Kidney glomerular epithelial cell (primary cell): ENCODE results near the gene CLEC3B.

Experiments used
- DNase-seq: peaks from one replicate; lab custom pipeline; 2025; lab: John Stamatoyannopoulos, UW

The CLEC3B gene

DNA sequence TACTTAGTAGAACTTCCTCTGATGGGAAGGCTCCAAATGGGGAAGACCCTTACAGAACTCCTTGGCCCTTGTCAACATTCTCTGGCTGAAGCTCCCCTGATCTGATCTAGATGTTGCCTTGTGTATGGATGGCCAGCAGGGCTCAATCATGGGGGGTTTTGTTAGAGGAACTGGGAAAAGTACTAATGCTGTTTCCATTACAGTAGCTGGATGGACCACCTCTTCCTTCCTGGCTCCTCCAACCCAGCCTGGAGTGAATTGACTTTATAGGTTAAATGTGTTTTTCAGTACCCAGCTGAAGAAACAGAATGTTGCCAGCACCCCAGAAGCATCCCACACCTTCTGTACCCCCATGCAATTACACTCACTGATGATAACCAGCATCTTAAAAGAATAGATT is 22.7 kb upstream of the CLEC3B start:
- DNase-seq = no peak

GRCh38 chr3:45003859-45004258 is 22.2 kb upstream of the CLEC3B start:
- DNase-seq = no peak

GRCh38 chr3:45007091-45007490 is 19.0 kb upstream of the CLEC3B start:
- no peak for DNase-seq

- DNase-seq = peak; percentile 65
These were observed 18.0 kb upstream of the CLEC3B start for GRCh38 chr3:45008117-45008516.

- DNase-seq = no peak
These were observed 16.2 kb upstream of the CLEC3B start for GRCh38 chr3:45009868-45010267.

GRCh38 chr3:45010811-45011333 is 15.2 kb upstream of the CLEC3B start:
- peak; percentile 96 for DNase-seq

DNA sequence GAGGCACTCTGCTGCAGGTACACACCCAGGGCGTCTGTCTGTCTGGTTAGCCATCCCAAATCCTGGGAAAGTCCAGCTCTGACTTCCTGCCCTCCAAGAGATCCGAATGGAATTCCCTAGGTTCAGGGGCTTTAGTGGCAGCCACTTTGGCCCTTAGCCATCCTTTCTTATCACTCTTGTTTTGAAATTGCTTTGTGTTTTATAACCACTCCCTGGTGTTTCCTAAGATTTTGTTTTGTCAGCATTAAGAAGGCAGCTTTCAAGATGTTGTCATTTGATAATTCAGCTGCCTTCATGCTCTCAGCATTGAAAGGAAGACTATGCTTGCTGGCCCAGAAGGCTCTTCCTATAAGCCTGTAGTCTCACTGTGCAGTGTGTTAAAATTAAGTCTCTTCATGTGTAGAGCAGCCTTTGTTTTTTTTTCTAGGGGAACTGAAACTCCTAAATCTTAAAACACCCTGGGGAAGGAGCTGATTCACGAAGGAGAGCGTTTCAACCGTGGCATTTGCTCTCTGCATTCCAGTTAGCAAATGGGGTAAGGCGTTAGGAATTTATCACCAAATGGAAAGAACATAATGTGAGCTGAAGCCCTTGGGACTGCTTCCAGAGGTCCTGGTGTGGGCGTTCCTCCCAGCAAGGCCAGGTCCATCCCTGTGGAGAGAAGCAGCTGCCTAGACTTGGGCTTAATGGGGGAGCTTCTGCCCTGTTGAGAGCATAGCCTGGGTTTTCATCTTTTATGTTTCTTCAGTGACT is 14.2 kb upstream of the CLEC3B start:
- DNase-seq = peak; percentile 94

DNA sequence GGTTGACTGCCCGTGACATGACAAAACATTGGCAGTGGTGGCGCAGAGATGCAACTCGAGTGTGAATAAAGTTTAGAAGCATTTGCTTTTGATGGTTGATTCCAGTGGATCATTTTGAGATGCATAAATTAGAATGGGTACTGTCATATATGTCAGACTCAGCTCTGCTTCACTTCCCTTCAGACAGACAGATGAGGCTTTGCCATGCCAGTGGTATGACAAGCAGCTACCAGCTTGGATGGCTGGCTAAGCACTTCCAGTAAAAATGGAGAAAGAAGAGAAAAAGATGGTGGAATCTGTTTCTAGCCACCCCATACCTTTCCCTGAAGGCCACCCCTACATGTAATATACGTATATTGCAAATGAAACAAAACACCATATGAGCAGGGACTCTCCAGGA is 13.5 kb upstream of the CLEC3B start:
- DNase-seq = no peak

GRCh38 chr3:45016916-45017315 is 9.2 kb upstream of the CLEC3B start:
- no peak for DNase-seq

GRCh38 chr3:45017821-45018220 is 8.3 kb upstream of the CLEC3B start:
- DNase-seq = no peak

DNA sequence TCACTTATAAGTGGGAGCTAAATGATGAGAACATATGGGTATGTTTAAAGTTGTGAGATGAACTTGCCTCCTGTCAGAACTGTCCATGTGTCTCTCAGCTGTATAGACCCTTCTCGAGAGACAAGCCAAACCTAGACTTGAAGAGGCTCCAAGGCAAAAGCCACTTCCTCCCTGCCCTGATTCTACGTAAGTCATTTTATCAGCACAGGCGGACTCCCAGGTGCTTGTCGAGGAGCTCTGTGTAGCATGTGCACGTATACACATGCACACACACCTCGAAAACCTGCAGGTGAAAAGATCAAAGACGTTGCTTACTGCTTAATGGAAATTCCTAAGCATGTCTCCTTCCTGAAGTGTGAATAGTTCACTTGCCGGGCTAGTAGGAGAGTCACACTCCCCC is 5.6 kb upstream of the CLEC3B start:
- no peak for DNase-seq

GRCh38 chr3:45021524-45022297 is 4.4 kb upstream of the CLEC3B start:
- DNase-seq = no peak

- DNase-seq = no peak
These were observed 2.4 kb upstream of the CLEC3B start for GRCh38 chr3:45023675-45024074.

DNA sequence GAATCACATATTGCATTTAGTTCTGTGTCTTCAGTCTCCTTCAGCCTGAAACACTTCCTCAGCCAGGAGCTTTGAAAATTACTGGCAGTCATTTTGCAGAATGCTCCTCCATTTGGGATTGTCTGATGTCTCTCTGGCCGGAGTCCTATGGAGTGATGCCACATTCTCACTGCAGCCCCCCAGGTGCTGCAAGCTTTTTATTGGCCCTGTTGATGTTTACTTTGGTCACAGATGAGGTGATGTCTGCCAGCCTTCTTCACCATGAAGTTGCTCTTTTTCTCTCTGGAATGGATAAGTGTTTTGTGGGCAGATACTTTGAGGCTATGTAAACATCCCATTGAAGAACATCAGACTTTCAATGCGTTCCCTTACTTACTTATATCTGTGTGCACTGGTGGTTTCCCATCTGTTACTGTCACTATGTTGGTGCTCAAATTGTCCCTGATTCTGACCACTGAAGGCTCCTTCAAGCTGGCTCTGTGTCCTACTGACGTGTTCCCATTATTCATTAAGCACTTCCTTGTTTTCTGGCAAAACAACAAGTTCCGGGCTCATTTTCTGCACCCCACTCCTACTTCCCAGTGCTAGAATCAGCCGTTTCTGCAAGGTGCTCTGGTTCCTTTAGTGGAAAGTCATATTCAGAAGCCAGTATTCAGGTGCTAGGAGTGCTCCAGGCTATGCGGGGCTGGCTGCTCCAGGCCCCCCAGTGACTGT is 1.4 kb upstream of the CLEC3B start:
- DNase-seq = peak; percentile 21

GRCh38 chr3:45026957-45027356 is 854 bp downstream of the CLEC3B start:
- no peak for DNase-seq

- DNase-seq = no peak
These were observed 1.3 kb downstream of the CLEC3B start for GRCh38 chr3:45027441-45027840.

GRCh38 chr3:45029216-45029615 is 3.1 kb downstream of the CLEC3B start:
- DNase-seq = no peak

DNA sequence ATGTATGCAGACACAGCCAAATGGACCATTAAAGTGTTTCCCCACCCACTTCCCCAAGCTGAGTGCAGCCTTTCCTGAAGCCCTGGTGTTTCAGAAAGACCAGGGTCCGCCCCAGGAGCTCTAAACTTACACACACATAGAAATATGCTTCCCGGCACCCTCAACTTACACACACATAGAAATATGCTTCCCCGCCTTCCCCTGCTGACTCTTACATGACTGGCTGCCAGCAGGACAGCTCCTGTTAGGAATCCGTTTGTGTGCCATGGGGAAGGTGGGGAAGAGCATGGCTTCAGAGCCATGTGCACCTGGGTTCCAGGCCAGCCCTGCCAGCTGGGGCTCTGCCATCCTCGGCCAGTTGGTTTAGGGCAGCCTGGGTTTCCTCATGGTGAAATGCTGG is 3.6 kb downstream of the CLEC3B start:
- DNase-seq = no peak

DNA sequence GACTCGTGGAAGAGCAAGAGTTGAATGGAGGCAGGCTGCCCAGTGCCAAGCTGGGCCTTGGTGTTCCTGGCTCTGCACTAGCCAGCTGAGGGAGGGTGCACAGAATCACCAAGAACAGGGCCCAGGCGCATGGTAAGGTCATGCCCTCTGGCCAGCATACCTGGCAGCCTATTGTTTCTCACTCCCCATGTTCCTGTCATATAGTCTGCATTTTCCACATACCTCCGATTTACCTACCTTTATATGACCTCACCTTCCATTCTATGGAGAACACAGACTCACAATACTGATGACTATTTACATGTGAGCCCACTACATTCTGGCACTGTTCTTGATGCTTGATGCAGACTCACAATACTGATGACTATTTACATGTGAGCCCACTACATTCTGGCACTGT is 5.4 kb downstream of the CLEC3B start:
- DNase-seq = no peak

- no peak for DNase-seq
These were observed 6.0 kb downstream of the CLEC3B start for GRCh38 chr3:45032113-45032512.

- no peak for DNase-seq
These were observed 7.7 kb downstream of the CLEC3B start for GRCh38 chr3:45033791-45034190.

DNA sequence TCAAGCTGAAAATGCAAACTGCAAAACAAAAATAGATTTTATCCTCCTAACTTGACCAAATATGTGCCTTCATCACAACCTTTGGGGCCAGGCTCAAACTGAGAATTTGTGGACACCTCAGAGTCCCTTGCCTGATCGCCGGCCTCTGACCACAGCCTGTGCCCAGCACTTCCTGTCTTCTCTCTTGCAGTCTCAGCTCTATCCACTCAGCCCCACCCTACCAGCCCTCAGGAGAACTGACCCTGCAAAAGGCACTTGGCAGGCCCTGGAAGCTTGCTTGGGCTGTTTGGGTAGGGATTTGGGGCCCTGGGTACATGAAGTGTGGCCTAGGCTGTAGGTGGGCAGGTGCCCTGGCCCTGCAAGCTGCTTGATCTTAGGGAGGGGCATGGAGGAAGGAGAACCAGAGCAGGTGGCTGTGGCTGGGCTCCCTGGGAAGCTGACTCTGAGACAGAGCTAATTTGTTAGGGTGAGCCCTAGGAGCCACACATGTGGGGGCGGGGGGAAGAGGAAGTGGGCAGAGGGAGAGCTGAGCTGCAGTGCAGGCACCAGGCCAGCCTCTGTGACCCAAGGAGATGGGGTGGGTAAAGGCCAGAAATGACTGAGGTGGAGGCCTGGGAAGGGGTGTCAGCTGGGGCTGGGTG is 8.6 kb downstream of the CLEC3B start:
- no peak for DNase-seq
